Parathyroid adenoma (tissue), 2 donors: ENCODE measurements around the gene TMCO6.
A peak's percentile ranks its signal among the peaks of the same experiment; 100 is the strongest.

ENCODE experiments used
- H2AFZ ChIP-seq: fragments of 300-600 bp; sonication (generic); one replicate; pipeline ENCODE4 v1.7.0; 2017; ENCODE audit warnings: antibody characterized with exemption, mild to moderate bottlenecking
- H3K27ac ChIP-seq: fragments of 300-600 bp; sonication (generic); one replicate; pipeline ENCODE4 v1.7.0; 2017
- H3K27me3 ChIP-seq: fragments of 300-600 bp; sonication (generic); one replicate; pipeline ENCODE4 v1.7.0; 2017; ENCODE audit warnings: low read length; ENCODE audit not compliant: control insufficient read depth, insufficient read depth
- H3K36me3 ChIP-seq: fragments of 300-600 bp; sonication (generic); one replicate; pipeline ENCODE4 v1.7.0; 2017; ENCODE audit warnings: low read length; ENCODE audit not compliant: control insufficient read depth, insufficient read depth
- H3K4me1 ChIP-seq: fragments of 300-600 bp; sonication (generic); one replicate; pipeline ENCODE4 v1.7.0; 2017; ENCODE audit warnings: control low read depth
- H3K4me2 ChIP-seq: fragments of 300-600 bp; sonication (generic); one replicate; pipeline ENCODE4 v1.7.0; 2017; ENCODE audit warnings: low read length
- H3K4me3 ChIP-seq: fragments of 300-600 bp; sonication (generic); one replicate; pipeline ENCODE4 v1.7.0; 2017; ENCODE audit warnings: low read depth, low read length
- H3K79me2 ChIP-seq: fragments of 300-600 bp; sonication (generic); one replicate; pipeline ENCODE4 v1.7.0; 2017; ENCODE audit warnings: control low read depth
- H3K9ac ChIP-seq: fragments of 300-600 bp; sonication (generic); one replicate; pipeline ENCODE4 v1.7.0; 2017; ENCODE audit warnings: mild to moderate bottlenecking
- H3K9me3 ChIP-seq: fragments of 300-600 bp; sonication (generic); one replicate; pipeline ENCODE4 v1.7.0; 2017; ENCODE audit warnings: low read length; ENCODE audit not compliant: control insufficient read depth
- TF ChIP-seq, protein P1 (sequence below): fragments of 300-600 bp; sonication (generic); IDR thresholded peaks from one replicate; pipeline ENCODE4 v1.7.0; 2017; ENCODE audit warnings: antibody characterized with exemption, mild to moderate bottlenecking
- donor health status: primary hyperparathyroidism.

The TMCO6 gene

DNA sequence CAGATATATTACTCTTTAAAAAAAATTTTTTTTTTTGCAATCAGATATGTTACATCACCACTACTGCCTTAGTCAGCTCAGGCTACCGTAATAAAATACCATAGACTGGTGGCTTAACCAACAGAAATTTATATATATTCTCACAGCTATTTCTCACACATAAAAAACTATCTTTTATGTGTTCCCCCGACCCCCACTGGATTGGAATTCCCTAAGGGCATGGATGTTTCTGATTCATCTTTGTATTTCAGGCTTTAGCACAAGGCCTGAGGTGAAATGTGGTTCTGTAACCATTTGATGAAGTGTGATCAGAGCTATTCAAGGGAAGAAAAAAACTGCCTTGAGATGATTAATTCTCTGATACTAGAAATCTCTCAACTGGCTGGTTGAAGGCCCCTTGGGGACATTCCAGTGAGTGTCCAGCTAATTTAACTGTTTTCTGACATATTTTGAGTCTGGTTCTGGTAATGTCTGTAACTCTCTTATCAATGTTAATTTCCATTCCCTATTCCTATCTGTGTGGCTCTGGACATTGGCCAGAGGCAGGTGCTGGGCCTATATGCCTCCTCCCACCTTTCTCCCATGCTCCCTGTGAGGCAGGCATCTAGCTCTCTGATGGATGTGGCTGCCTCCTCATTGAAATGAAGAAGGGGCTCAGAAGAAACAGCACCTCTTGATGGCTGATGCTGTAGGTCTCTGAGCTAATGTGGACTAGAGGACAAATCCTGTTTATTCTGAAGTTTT lies 8.8 kb upstream of the TMCO6 start:
- H3K9ac ChIP-seq, result no peak overlapping the region
- H3K9me3 ChIP-seq, result no peaks in the 10 kb centered on the region
- H3K27me3 ChIP-seq, result no peaks in the 10 kb centered on the region
- no peaks in the 10 kb centered on the region for H3K4me1 ChIP-seq
- H2AFZ ChIP-seq, result no peak overlapping the region
- H3K27ac ChIP-seq, result peak overlapping the region; percentile 29
- H3K79me2 ChIP-seq, result no peaks in the 10 kb centered on the region
- H3K4me2 ChIP-seq, result no peak overlapping the region
- H3K36me3 ChIP-seq, result no peaks in the 10 kb centered on the region
- TF ChIP-seq, protein P1, sequence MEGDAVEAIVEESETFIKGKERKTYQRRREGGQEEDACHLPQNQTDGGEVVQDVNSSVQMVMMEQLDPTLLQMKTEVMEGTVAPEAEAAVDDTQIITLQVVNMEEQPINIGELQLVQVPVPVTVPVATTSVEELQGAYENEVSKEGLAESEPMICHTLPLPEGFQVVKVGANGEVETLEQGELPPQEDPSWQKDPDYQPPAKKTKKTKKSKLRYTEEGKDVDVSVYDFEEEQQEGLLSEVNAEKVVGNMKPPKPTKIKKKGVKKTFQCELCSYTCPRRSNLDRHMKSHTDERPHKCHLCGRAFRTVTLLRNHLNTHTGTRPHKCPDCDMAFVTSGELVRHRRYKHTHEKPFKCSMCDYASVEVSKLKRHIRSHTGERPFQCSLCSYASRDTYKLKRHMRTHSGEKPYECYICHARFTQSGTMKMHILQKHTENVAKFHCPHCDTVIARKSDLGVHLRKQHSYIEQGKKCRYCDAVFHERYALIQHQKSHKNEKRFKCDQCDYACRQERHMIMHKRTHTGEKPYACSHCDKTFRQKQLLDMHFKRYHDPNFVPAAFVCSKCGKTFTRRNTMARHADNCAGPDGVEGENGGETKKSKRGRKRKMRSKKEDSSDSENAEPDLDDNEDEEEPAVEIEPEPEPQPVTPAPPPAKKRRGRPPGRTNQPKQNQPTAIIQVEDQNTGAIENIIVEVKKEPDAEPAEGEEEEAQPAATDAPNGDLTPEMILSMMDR, result no peak
- H3K4me3 ChIP-seq, result no peak overlapping the region

GRCh38 chr5:140631036-140631417 lies 8.2 kb upstream of the TMCO6 start:
- H3K9me3 ChIP-seq, result no peaks in the 10 kb centered on the region
- TF ChIP-seq, protein P1, result no peak
- no peaks in the 10 kb centered on the region for H3K4me1 ChIP-seq
- H3K27ac ChIP-seq, result peak overlapping the region; percentile 29
- H3K79me2 ChIP-seq, result no peaks in the 10 kb centered on the region
- H3K27me3 ChIP-seq, result no peaks in the 10 kb centered on the region
- no peak overlapping the region for H2AFZ ChIP-seq
- no peak overlapping the region for H3K4me3 ChIP-seq
- H3K9ac ChIP-seq, result no peak overlapping the region
- H3K36me3 ChIP-seq, result no peaks in the 10 kb centered on the region
- no peak overlapping the region for H3K4me2 ChIP-seq

DNA sequence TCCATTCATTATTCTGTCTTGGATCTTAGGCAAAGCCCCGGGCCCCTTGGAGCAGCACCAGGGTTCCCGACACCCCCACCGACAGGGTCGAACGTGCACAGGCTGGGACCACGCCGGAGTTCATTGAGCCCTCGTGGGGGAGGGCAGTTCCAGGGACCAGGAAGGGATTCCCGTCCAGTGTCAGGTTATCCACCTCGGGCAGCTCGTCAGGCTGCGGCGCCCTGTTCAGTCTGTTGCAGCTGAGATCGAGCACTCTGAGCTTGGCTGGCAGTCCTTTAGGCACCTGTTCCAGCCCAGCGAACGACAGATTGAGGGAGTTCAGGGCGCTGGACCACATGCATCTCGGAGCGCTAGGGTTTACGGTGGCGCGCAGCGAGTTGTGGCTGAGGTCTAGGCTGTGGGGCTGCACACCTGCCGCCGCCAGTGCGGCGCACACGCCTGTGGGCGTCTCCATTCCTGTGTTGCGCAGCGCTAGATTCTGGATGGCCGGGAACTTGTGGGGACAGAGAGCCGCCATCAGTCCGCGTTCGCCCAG lies 7.4 kb upstream of the TMCO6 start:
- Histone ChIP-seq H3K9ac (no peak overlapping the region), H3K4me1 (no peaks in the 10 kb centered on the region), H3K9me3 (no peaks in the 10 kb centered on the region), H3K36me3 (no peaks in the 10 kb centered on the region), H3K27ac (peak overlapping the region; percentile 75), H3K4me2 (peak overlapping the region; percentile 88), H3K27me3 (no peaks in the 10 kb centered on the region), H3K4me3 (peak overlapping the region; percentile 63), H3K79me2 (no peaks in the 10 kb centered on the region), H2AFZ (peak overlapping the region; percentile 94)
- TF ChIP-seq, protein P1, result no peak

DNA sequence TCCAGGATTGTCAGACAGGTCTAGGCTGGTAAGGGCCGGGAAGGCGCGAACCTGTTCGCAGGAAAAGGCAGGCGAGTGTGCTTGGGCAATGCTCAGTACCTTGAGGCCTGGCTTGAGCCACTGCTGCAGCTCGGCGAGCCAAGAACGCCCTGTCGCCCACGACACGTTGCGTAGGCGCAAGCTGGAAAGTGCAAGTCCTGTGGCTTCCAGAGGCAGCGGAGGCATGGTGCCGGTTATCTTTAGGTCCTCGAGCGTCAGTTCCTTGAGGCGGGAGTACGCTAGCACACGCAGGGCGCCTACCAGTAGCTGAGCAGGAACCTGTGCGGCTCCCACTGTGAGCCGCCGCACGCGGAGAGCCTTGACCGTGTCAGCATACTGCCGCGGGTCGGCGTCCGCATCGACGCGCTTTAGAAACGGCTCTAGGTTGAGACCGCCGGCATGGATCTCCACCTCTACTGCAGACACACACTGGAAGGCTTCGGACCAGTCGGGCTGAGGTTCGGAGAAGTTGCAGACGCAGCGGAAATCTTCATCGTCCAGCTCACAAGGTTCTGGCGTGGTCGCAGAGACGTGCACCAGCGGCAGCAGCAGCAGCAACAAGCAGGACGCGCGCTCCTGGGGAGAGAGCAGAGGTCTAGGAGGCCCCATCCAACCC lies 6.8 kb upstream of the TMCO6 start:
- H3K27ac ChIP-seq, result peak overlapping the region; percentile 75
- no peaks in the 10 kb centered on the region for H3K4me1 ChIP-seq
- H3K4me2 ChIP-seq, result peak overlapping the region; percentile 88
- H3K79me2 ChIP-seq, result no peaks in the 10 kb centered on the region
- no peaks in the 10 kb centered on the region for H3K27me3 ChIP-seq
- H2AFZ ChIP-seq, result peak overlapping the region; percentile 94
- H3K36me3 ChIP-seq, result no peaks in the 10 kb centered on the region
- no peak overlapping the region for H3K9ac ChIP-seq
- H3K9me3 ChIP-seq, result no peaks in the 10 kb centered on the region
- TF ChIP-seq, protein P1, result no peak
- peak overlapping the region; percentile 63 for H3K4me3 ChIP-seq
